Panc1 (cell line): ENCODE measurements around the gene MC1R.
"Not testable (repeated sequence)": the region's sequence is repeated elsewhere in the genome, so short reads cannot be mapped to it uniquely, and the experiment has no call there.

Experiments used
- CTCF ChIP-seq: fragments of 450-650 bp; IDR thresholded peaks from 2 replicates; pipeline ENCODE4 v1.5.1; 2017; ENCODE audit warnings: mild to moderate bottlenecking
- REST ChIP-seq, 2 experiments: IDR thresholded peaks; 2 replicates each; pipeline ENCODE4 v1.6.1; 2011 to 2012; ENCODE audit warnings: low read depth in 2 of 2, control low read depth in 1 of 2, low read length in 1 of 2, mild to moderate bottlenecking in 1 of 2, moderate library complexity in 1 of 2; ENCODE audit not compliant: insufficient read depth in 1 of 2

DNA sequence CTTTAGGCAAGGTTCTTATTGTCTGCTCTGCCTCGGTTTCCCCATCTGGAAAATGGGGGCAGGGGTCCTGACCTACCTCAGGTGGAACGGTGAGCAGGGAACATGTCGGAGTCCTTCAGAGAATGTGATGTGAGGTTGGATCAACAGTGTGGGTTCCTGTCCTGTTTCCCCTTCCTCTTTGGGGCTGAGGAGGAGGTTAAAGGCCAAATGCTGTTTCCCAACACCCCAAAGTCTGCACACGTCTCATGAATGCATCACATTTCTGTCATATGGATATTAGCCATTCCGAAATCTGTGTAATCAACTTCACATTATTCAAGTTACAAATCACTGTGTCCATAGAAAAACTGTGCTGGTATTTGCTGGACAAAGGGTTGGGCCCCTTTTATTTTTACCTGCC, 48.8 kb downstream of the MC1R start:
- TF ChIP-seq CTCF; REST (IDR thresholded peaks at IDR 0.05; ENCODE audit: insufficient read depth in 1 of 2, low read depth in 2 of 2, low read length in 1 of 2): not testable (repeated sequence)
